RWPE2 (cell line): ENCODE data around the gene TIA1.

Experiments used
- ATAC-seq: fragments of 200-7000 bp; cut with Tn5 transposase; 3 replicates; pipeline ENCODE4 v1.9.1; 2021; ENCODE audit warnings: low read depth
- DNase-seq: peaks from one replicate; pipeline ENCODE4 v3.0.0-alpha.2; 2020; ENCODE audit warnings: low spot score
- H3K27ac ChIP-seq: fragments of 450-650 bp; 2 replicates; pipeline ENCODE4 v1.5.1; 2017; ENCODE audit warnings: mild to moderate bottlenecking; ENCODE audit not compliant: poor library complexity, severe bottlenecking
- H3K27me3 ChIP-seq: fragments of 250-450 bp; sonication (Bioruptor Pico); 2 replicates; pipeline ENCODE4 v1.5.1; 2021; ENCODE audit warnings: mild to moderate bottlenecking, moderate library complexity; ENCODE audit not compliant: insufficient read depth, poor library complexity, severe bottlenecking
- H3K36me3 ChIP-seq: fragments of 250-450 bp; sonication (Bioruptor Pico); 2 replicates; pipeline ENCODE4 v1.5.1; 2020; ENCODE audit warnings: low read depth, mild to moderate bottlenecking, moderate library complexity
- H3K4me1 ChIP-seq: fragments of 250-450 bp; sonication (Bioruptor Pico); 2 replicates; pipeline ENCODE4 v1.5.1; 2021; ENCODE audit warnings: mild to moderate bottlenecking, moderate library complexity; ENCODE audit not compliant: insufficient read depth, poor library complexity, severe bottlenecking
- H3K4me3 ChIP-seq: fragments of 250-450 bp; sonication (Bioruptor Pico); 2 replicates; pipeline ENCODE4 v1.5.1; 2021; ENCODE audit warnings: mild to moderate bottlenecking, moderate library complexity; ENCODE audit not compliant: severe bottlenecking
- H3K9me3 ChIP-seq: fragments of 250-450 bp; sonication (Bioruptor Pico); 2 replicates; pipeline ENCODE4 v1.5.1; 2021; ENCODE audit warnings: mild to moderate bottlenecking, moderate library complexity; ENCODE audit not compliant: severe bottlenecking
- CTCF ChIP-seq: fragments of 450-650 bp; IDR thresholded peaks from one replicate; pipeline ENCODE4 v1.5.1; 2017; ENCODE audit warnings: mild to moderate bottlenecking, moderate library complexity; ENCODE audit not compliant: poor library complexity, severe bottlenecking

The TIA1 gene

GRCh38 chr2:70160545-70160944 is 87.9 kb downstream of the TIA1 start:
- DNase-seq (no peak), ATAC-seq (no peak)
- H3K36me3 ChIP-seq, result peaks cover 41% of the 10 kb centered on the region
- no peak for TF ChIP-seq CTCF
- peak overlapping the region; percentile 57 for H3K27ac ChIP-seq
- no peaks in the 10 kb centered on the region for H3K9me3 ChIP-seq
- peaks cover 10% of the 10 kb centered on the region for H3K4me1 ChIP-seq
- no peaks in the 10 kb centered on the region for H3K27me3 ChIP-seq
- no peak overlapping the region for H3K4me3 ChIP-seq
